Fibroblast of the conjunctiva (primary cell): ENCODE data around the gene SYP.

ENCODE experiments used
- DNase-seq: peaks from one replicate; pipeline ENCODE4 v3.0.0-alpha.2; 2010; ENCODE audit warnings: low read depth

Gene SYP

GRCh38 chrX:49220100-49220499 is 20.1 kb upstream of the SYP start:
- no peak for DNase-seq

GRCh38 chrX:49214996-49215526 is 15.1 kb upstream of the SYP start:
- DNase-seq = no peak

GRCh38 chrX:49214416-49214815 is 14.4 kb upstream of the SYP start:
- DNase-seq = no peak

- DNase-seq = no peak
Observed at GRCh38 chrX:49212861-49213260, 12.9 kb upstream of the SYP start.

GRCh38 chrX:49212209-49212608 is 12.2 kb upstream of the SYP start:
- DNase-seq = no peak

GRCh38 chrX:49211074-49211473 is 11.1 kb upstream of the SYP start:
- DNase-seq = no peak

- DNase-seq = no peak
Observed at GRCh38 chrX:49210406-49210805, 10.4 kb upstream of the SYP start.

- DNase-seq = no peak
Observed at GRCh38 chrX:49209434-49210251, 9.7 kb upstream of the SYP start.

- DNase-seq = no peak
Observed at GRCh38 chrX:49208399-49208798, 8.4 kb upstream of the SYP start.

- no peak for DNase-seq
Observed at GRCh38 chrX:49206543-49206942, 6.5 kb upstream of the SYP start.

GRCh38 chrX:49205443-49205842 is 5.5 kb upstream of the SYP start:
- no peak for DNase-seq

GRCh38 chrX:49204709-49205108 is 4.7 kb upstream of the SYP start:
- no peak for DNase-seq

- no peak for DNase-seq
Observed at GRCh38 chrX:49204017-49204416, 4.0 kb upstream of the SYP start.

GRCh38 chrX:49203536-49203935 is 3.5 kb upstream of the SYP start:
- DNase-seq = no peak

GRCh38 chrX:49202022-49202421 is 2.0 kb upstream of the SYP start:
- no peak for DNase-seq

- no peak for DNase-seq
Observed at GRCh38 chrX:49199315-49199595, 738 bp downstream of the SYP start.

- DNase-seq = no peak
Observed at GRCh38 chrX:49198540-49199314, 1.3 kb downstream of the SYP start.

- DNase-seq = no peak
Observed at GRCh38 chrX:49197543-49198087, 2.4 kb downstream of the SYP start.

GRCh38 chrX:49193542-49193964 is 6.4 kb downstream of the SYP start:
- no peak for DNase-seq

- no peak for DNase-seq
Observed at GRCh38 chrX:49192722-49193328, 7.2 kb downstream of the SYP start.

GRCh38 chrX:49191574-49192011 is 8.4 kb downstream of the SYP start:
- DNase-seq = no peak

- peak; percentile 100 for DNase-seq
Observed at GRCh38 chrX:49190821-49191573, 9.0 kb downstream of the SYP start.
